ENCODE measurements around the gene POGK. TPM values are rescaled to one million over a fixed set of nuclear protein-coding genes. Genes with fewer than 3 reads are reported as not detected.

POGK gene
- polyA plus RNA-seq, 1 donor from 2014 or later = 39.3 TPM

GRCh38 chr1:166868639-166869038 is 29.4 kb downstream of the POGK start:
- Histone ChIP-seq H3K9ac (ENCODE audit: low read length) (no peak overlapping the region), H3K4me2 (ENCODE audit: low read length) (no peak overlapping the region), H2AFZ (ENCODE audit: low read depth, low read length) (no peak overlapping the region), H3K27ac (ENCODE audit: low read length) (no peak overlapping the region), H3K9me3 (ENCODE audit: low read length) (no peaks in the 10 kb centered on the region), H3K79me2 (replicated peaks; ENCODE audit: insufficient read depth, low read length) (peaks cover 11% of the 10 kb centered on the region), H3K9me2 (ENCODE audit: insufficient read depth, low read length) (no peaks in the 10 kb centered on the region), H3K36me3 (ENCODE audit: insufficient read depth, low read length) (peaks cover 9% of the 10 kb centered on the region), H3K27me3 (ENCODE audit: insufficient read depth, low read depth, low read length) (no peaks in the 10 kb centered on the region), H3K4me3 (ENCODE audit: low read length) (no peak overlapping the region), H4K20me1 (ENCODE audit: insufficient read depth) (no peaks in the 10 kb centered on the region), H3F3A (ENCODE audit: insufficient read depth, low read length, poor library complexity, severe bottlenecking) (peaks cover 3% of the 10 kb centered on the region)
- TF ChIP-seq MXI1 (conservative IDR thresholded peaks at IDR 0.05; ENCODE audit: poor library complexity, severe bottlenecking) (no peak), TAF1 (IDR thresholded peaks at IDR 0.05; ENCODE audit: low read depth) (no peak), SMC3 (conservative IDR thresholded peaks at IDR 0.05; ENCODE audit: poor library complexity) (no peak), EZH2 (IDR thresholded peaks at IDR 0.05; ENCODE audit: borderline replicate concordance, insufficient read depth, low read length, poor library complexity, severe bottlenecking) (no peak), POLR2AphosphoS5 (IDR thresholded peaks at IDR 0.05) (no peak)

- Histone ChIP-seq H3K27ac (ENCODE audit: low read length) (no peak overlapping the region), H3K9me3 (ENCODE audit: low read length) (no peaks in the 10 kb centered on the region), H3K4me2 (ENCODE audit: low read length) (no peak overlapping the region), H3K27me3 (ENCODE audit: insufficient read depth, low read depth, low read length) (no peaks in the 10 kb centered on the region), H4K20me1 (ENCODE audit: insufficient read depth) (no peaks in the 10 kb centered on the region), H3K79me2 (replicated peaks; ENCODE audit: insufficient read depth, low read length) (peaks cover 18% of the 10 kb centered on the region), H3K4me3 (ENCODE audit: low read length) (no peak overlapping the region), H3K36me3 (ENCODE audit: insufficient read depth, low read length) (peaks cover 9% of the 10 kb centered on the region), H2AFZ (ENCODE audit: low read depth, low read length) (no peak overlapping the region), H3K9ac (ENCODE audit: low read length) (no peak overlapping the region), H3F3A (ENCODE audit: insufficient read depth, low read length, poor library complexity, severe bottlenecking) (no peaks in the 10 kb centered on the region), H3K9me2 (ENCODE audit: insufficient read depth, low read length) (no peaks in the 10 kb centered on the region)
- TF ChIP-seq RAD21 (conservative IDR thresholded peaks at IDR 0.05) (no peak), SMC3 (conservative IDR thresholded peaks at IDR 0.05; ENCODE audit: poor library complexity) (no peak), EZH2 (IDR thresholded peaks at IDR 0.05; ENCODE audit: borderline replicate concordance, insufficient read depth, low read length, poor library complexity, severe bottlenecking) (no peak), EP300 (conservative IDR thresholded peaks at IDR 0.05; ENCODE audit: poor library complexity, severe bottlenecking) (no peak), CTCF (IDR thresholded peaks at IDR 0.05; ENCODE audit: poor library complexity, severe bottlenecking) (no peak), MXI1 (conservative IDR thresholded peaks at IDR 0.05; ENCODE audit: poor library complexity, severe bottlenecking) (no peak), POLR2AphosphoS5 (IDR thresholded peaks at IDR 0.05) (no peak), TAF1 (IDR thresholded peaks at IDR 0.05; ENCODE audit: low read depth) (no peak), REST (IDR thresholded peaks at IDR 0.05; ENCODE audit: borderline replicate concordance) (no peak)
Observed at GRCh38 chr1:166869318-166870099, 30.2 kb downstream of the POGK start.
